Brain microvascular endothelial cell (primary cell): ENCODE data around the gene ATXN10.

Experiments
- DNase-seq: peaks from one replicate; pipeline ENCODE4 v3.0.0-alpha.2; 2020
- H3K27ac ChIP-seq: fragments of 250-450 bp; sonication (Bioruptor Pico); 2 replicates; pipeline ENCODE4 v1.5.1; 2020; ENCODE audit warnings: mild to moderate bottlenecking, moderate library complexity
- H3K27me3 ChIP-seq: fragments of 250-450 bp; sonication (Bioruptor Pico); replicated peaks from 2 replicates; pipeline ENCODE4 v1.5.1; 2020; ENCODE audit warnings: mild to moderate bottlenecking
- H3K36me3 ChIP-seq: fragments of 250-450 bp; sonication (Bioruptor Pico); replicated peaks from 2 replicates; pipeline ENCODE4 v1.5.1; 2020; ENCODE audit warnings: mild to moderate bottlenecking
- H3K4me3 ChIP-seq: 2 replicates; pipeline ENCODE4 v1.5.1; 2011; ENCODE audit warnings: low read depth, mild to moderate bottlenecking, control low read depth, low read length, moderate library complexity
- in situ Hi-C: cut with HindIII; loops from 2 replicates; pipeline ENCODE4 v1.10.0; 2017; ENCODE audit warnings: low sequenced_read_pairs, low pct_ligation_motif_present
- TF ChIP-seq, protein P1 (sequence below): IDR thresholded peaks from 2 replicates; pipeline ENCODE4 v1.5.1; 2011; ENCODE audit warnings: low read depth, mild to moderate bottlenecking, moderate library complexity, low read length, control low read depth, inconsistent platforms; ENCODE audit errors: missing control alignments

Gene ATXN10

DNA sequence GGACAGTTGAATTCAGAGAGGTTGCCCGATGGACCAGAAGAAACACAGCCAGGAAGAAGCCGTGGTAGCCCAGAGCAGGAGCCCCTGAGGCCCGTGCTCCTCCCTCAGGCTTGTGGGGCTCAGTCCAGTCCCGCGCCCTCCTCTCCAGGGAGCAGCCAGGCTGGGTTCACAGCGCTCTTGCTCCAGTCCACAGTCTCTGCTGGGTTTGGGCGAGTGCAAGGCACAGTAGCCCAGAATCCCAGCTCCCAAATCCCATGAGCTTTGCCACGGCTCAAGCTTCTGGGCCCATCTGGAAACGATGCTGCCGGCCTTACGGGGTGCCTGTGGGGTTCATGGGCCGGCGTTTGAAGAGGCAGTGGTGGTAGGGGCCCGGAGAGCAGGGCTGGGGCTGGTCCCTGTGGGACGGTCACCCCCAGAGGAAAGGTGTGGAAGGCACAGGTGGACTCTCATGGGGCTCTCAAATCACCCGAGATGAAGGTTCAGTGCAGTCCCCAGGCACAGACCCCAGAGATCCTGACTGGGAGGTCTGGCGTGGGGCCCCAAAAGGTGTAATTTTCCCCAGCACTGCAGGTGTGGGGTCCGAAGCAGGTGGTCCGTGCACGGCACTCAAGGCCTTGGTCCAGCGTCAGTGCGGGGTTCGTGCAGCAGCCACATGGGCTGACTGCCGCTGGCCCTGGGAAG, 30.6 kb upstream of the ATXN10 start:
- no peaks in the 10 kb centered on the region for H3K27me3 ChIP-seq
- H3K4me3 ChIP-seq: no peak overlapping the region
- in situ Hi-C loops: no loop called here
- H3K36me3 ChIP-seq: no peaks in the 10 kb centered on the region
- H3K27ac ChIP-seq: no peak overlapping the region
- TF ChIP-seq, protein P1, sequence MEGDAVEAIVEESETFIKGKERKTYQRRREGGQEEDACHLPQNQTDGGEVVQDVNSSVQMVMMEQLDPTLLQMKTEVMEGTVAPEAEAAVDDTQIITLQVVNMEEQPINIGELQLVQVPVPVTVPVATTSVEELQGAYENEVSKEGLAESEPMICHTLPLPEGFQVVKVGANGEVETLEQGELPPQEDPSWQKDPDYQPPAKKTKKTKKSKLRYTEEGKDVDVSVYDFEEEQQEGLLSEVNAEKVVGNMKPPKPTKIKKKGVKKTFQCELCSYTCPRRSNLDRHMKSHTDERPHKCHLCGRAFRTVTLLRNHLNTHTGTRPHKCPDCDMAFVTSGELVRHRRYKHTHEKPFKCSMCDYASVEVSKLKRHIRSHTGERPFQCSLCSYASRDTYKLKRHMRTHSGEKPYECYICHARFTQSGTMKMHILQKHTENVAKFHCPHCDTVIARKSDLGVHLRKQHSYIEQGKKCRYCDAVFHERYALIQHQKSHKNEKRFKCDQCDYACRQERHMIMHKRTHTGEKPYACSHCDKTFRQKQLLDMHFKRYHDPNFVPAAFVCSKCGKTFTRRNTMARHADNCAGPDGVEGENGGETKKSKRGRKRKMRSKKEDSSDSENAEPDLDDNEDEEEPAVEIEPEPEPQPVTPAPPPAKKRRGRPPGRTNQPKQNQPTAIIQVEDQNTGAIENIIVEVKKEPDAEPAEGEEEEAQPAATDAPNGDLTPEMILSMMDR: no peak
- no peak for DNase-seq

GRCh38 chr22:45642986-45643385, 28.6 kb upstream of the ATXN10 start:
- in situ Hi-C loops: no loop called here
- Histone ChIP-seq H3K36me3 (no peaks in the 10 kb centered on the region), H3K27ac (no peak overlapping the region), H3K4me3 (no peak overlapping the region), H3K27me3 (no peaks in the 10 kb centered on the region)
- no peak for DNase-seq
- TF ChIP-seq, protein P1: no peak

- Histone ChIP-seq H3K36me3 (no peaks in the 10 kb centered on the region), H3K4me3 (no peak overlapping the region), H3K27ac (no peak overlapping the region), H3K27me3 (no peaks in the 10 kb centered on the region)
- DNase-seq: no peak
- TF ChIP-seq, protein P1: no peak
- in situ Hi-C loops: no loop called here
Observed at GRCh38 chr22:45644714-45645113, 26.9 kb upstream of the ATXN10 start.

- TF ChIP-seq, protein P1: no peak
- in situ Hi-C loops: no loop called here
- no peaks in the 10 kb centered on the region for H3K36me3 ChIP-seq
- no peak overlapping the region for H3K27ac ChIP-seq
- no peak for DNase-seq
- no peaks in the 10 kb centered on the region for H3K27me3 ChIP-seq
- H3K4me3 ChIP-seq: peak overlapping the region; percentile 31
Observed at GRCh38 chr22:45645150-45645525, 26.5 kb upstream of the ATXN10 start.

DNA sequence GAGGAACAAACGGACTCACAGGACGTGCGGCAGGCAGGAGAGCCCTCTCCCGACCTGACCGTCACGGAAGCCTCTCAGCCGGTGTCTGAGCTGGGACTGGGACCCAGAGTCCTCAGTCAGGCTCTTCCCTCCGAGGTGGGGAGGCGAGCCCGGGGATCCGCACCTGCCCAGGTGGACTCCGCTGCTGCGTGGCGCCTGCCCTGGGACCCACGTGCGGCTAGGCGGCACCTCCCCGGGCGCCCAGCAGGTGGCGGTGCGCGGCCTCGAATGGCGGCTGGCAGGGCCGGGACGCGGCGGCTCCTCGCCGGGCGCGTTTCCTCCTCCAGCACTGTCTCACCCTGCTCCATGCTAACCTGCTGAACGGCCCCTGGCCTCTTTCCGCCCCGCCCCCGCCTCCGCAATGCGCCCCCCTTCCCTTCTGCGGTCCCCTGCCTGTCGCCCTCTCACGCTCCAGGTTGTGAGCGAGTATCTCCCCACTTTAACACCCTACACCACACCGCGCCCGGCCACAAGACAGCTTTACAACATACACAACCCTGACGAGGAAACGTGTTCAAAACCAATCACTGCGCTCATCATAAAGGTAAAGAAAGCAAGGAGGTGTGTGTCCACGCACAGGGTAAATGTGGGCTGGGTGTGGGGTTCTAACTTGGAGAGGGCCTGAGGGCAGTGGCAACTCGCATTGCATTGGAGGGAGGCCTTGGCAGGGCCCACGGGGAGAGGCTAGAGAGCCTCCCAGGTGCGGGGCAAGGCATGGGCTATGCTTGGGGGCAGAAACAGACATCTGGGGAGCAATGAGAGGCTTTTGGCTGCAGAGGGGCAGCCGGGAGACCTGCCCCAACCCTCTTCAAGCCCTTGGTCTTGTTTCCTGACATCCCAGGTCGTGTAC, 25.9 kb upstream of the ATXN10 start:
- H3K4me3 ChIP-seq: peak overlapping the region; percentile 31
- DNase-seq: peak; percentile 26
- in situ Hi-C loops: no loop called here

More for the DNA sequence above, 25.9 kb upstream of the ATXN10 start:
- no peaks in the 10 kb centered on the region for H3K27me3 ChIP-seq
- H3K27ac ChIP-seq: no peak overlapping the region
- no peaks in the 10 kb centered on the region for H3K36me3 ChIP-seq
- TF ChIP-seq, protein P1: peak; percentile 52
